Stimulated activated CD8-positive, alpha-beta memory T cell treated with anti-CD3 and anti-CD28 coated beads, Interleukin-7, amount 100 ng/mL, for 24 hours (primary cell): ENCODE measurements around the gene TEX44.

Experiments
- DNase-seq: peaks from one replicate; pipeline ENCODE4 v3.0.0-alpha.2; 2020; ENCODE audit warnings: low read depth

Gene TEX44

GRCh38 chr2:231634951-231635875 is 42.5 kb downstream of the TEX44 start:
- no peak for DNase-seq

- DNase-seq, result no peak
Measured at GRCh38 chr2:231640241-231640640, 47.6 kb downstream of the TEX44 start.

DNA sequence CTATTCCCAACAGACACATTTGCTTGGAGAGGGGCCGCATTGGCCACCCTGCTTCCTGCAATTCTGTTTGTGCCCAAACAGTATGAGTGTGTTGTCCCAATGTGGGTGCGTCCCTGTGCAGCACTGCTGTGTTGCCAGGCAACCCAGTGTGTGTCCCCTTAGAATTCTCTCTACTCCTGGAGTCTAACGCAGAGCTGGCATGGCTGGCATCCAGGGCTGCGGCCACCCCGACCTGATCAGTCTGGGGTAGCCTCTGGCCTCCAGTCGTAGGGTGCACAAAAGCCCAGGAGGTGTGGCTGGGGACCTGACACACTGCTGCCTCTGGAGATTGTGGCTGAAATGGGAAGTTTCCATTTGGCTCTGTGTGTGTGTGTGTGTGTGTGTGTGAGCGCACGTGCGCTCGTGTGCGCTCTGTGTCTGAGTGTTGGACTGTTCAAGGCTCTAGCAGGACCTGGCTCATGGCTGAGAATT is 48.0 kb downstream of the TEX44 start:
- no peak for DNase-seq

DNA sequence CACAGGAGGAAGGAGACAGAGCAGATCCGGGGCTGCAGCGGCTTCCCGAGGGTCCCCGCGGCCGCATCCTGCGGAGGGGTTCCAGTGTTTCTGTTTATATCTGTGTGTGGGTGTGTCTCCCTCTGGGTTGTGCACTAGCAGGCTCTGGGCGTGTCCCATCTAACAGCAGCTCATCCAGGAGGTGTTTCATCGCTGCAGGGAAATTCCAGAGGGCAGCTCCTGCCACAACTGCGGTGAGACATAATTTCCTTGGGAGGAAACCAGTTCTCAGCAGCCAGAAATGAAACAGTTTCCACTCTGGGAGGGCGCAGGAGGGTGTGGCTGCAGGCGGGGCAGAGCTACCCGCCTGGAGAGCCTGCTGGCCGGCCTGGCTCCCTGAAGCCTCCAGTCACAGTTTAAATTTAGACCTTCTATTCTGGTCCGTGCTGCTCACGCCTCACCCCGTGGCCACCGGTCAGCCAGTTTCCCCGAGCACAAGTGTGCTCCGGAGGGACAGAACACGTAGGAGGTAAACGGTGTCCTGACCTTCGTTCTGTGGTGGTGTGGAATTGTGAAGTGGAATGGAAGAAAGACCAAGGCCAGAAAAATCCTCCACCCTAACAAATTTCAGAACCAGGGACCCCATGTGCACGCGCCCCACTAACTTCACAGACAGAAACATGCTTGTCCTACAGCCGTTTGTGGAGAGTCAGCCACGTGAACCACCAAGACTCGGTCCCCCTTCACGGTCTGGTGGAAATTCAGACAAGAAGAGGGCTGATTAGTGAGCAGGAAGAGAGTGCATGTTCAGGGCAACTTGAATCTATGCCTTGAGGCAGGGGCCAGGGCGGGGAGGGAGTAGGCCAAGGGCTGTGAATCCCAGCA is 50.2 kb downstream of the TEX44 start:
- DNase-seq, result peak; percentile 20

- DNase-seq, result no peak
Measured at GRCh38 chr2:231643495-231643888, 50.8 kb downstream of the TEX44 start.
